ENCODE data around the gene COL13A1. TPM values are rescaled to one million over a fixed set of nuclear protein-coding genes. Genes with fewer than 3 reads are reported as not detected.

COL13A1 gene
- total and polyA plus RNA-seq, 2 of the 8 experiments (the other 6 are each of a cell fraction or from before 2014, with no cell fraction given): 2.6 to 5.2 TPM

GRCh38 chr10:69792341-69792740 is 9.4 kb upstream of the COL13A1 start:
- no peaks in the 10 kb centered on the region; a peak in 1 of 7 replicates for H3K27me3 ChIP-seq (replicated peaks in 1 of 4; ENCODE audit: control insufficient read depth in 3 of 4, extremely low read depth in 1 of 4, insufficient read depth in 3 of 4, low read length in 3 of 4)
- H3K4me2 ChIP-seq (ENCODE audit: insufficient read depth in 1 of 2, low read depth in 2 of 2, low read length in 2 of 2): no peak overlapping the region
- H2BK120ac ChIP-seq (replicated peaks; ENCODE audit: low read depth, low read length): no peak overlapping the region
- FAIRE-seq (no peak), DNase-seq (ENCODE audit: low read depth in 1 of 2, low spot score in 2 of 2) (no peak)
- H3K23me2 ChIP-seq (ENCODE audit: low read depth, low read length): peaks cover 8% of the 10 kb centered on the region; the same call in 1 of the 2 replicates
- no peak overlapping the region for H4K91ac ChIP-seq (replicated peaks; ENCODE audit: insufficient read length, low read length)
- H3K56ac ChIP-seq (replicated peaks; ENCODE audit: insufficient read length, low read depth, low read length): no peak overlapping the region
- no peak overlapping the region for H2BK5ac ChIP-seq (ENCODE audit: low read depth, low read length)
- no peak overlapping the region for H3K27ac ChIP-seq (ENCODE audit: low read depth, low read length)
- H3K36me3 ChIP-seq (ENCODE audit: control insufficient read depth in 2 of 4, insufficient read depth in 4 of 4, low read length in 3 of 4): no peaks in the 10 kb centered on the region
- H3K14ac ChIP-seq (ENCODE audit: insufficient read length): no peak overlapping the region
- H2BK20ac ChIP-seq (ENCODE audit: low read length): no peak overlapping the region
- 76% methylated on average over 1 of the region's 1 CpG; no CpG with 5 or more reads in 1 of the 2 experiments for WGBS, 2 experiments (ENCODE audit: extremely low coverage in 1 of 2, insufficient coverage in 1 of 2, insufficient read length in 1 of 2, insufficient replicate concordance in 2 of 2, low coverage in 1 of 2, low lambda C conversion rate in 2 of 2, missing lambda C conversion rate in 1 of 2)
- H3K4ac ChIP-seq (replicated peaks; ENCODE audit: insufficient read length, low read depth, low read length): no peak overlapping the region
- no peak overlapping the region for H3K18ac ChIP-seq (ENCODE audit: extremely low read depth, low read length)
- H2AFZ ChIP-seq (ENCODE audit: low read length): no peak overlapping the region
- H4K20me1 ChIP-seq (replicated peaks in 1 of 2; ENCODE audit: control insufficient read depth in 1 of 2, insufficient read depth in 2 of 2, low read length in 2 of 2): no peaks in the 10 kb centered on the region
- peaks cover 0 to 3% (median 0%) of the 10 kb centered on the region in 4 experiments; a peak in 1 of 7 replicates for H3K4me1 ChIP-seq (replicated peaks in 1 of 4; ENCODE audit: control insufficient read depth in 3 of 4, insufficient read depth in 4 of 4, low read length in 3 of 4)
- H3K4me3 ChIP-seq (ENCODE audit: extremely low read depth in 1 of 4, insufficient read depth in 2 of 4, low read depth in 3 of 4, low read length in 4 of 4): no peak overlapping the region
- ChIA-PET POLR2A (ENCODE audit: partially characterized antibody) (no interaction called here), CTCF (ENCODE audit: partially characterized antibody) (interaction anchor here (0.8 to 41.3 kb wide), 15 partner anchors 10 to 169 kb away, joined by 3 to 958 read pairs (median 4); partner anchors contain the start of gene COL13A1)
- H3K9ac ChIP-seq (replicated peaks in 1 of 4; ENCODE audit: extremely low read depth in 1 of 4, low read depth in 3 of 4, low read length in 3 of 4): no peak overlapping the region
- peaks cover 4 to 10% of the 10 kb centered on the region in 2 experiments; a peak in 2 of 4 replicates for H3K9me3 ChIP-seq (ENCODE audit: insufficient read depth in 2 of 2, low read depth in 1 of 2, low read length in 1 of 2)
- H3K79me2 ChIP-seq (ENCODE audit: control insufficient read depth in 1 of 2, insufficient read depth in 2 of 2, low read length in 2 of 2): no peaks in the 10 kb centered on the region
- H4K8ac ChIP-seq (ENCODE audit: extremely low read depth, insufficient read depth, low read length): no peak overlapping the region
- H2AK5ac ChIP-seq (ENCODE audit: low read depth, low read length): no peak overlapping the region
- H4K5ac ChIP-seq (ENCODE audit: insufficient read length, low read depth, low read length): no peak overlapping the region
- TF ChIP-seq KDM1A (IDR thresholded peaks at IDR 0.05; ENCODE audit: borderline replicate concordance, low read length) (no peak), BCL11A (IDR thresholded peaks at IDR 0.05; ENCODE audit: low read depth in 2 of 2, low read length in 2 of 2) (no peak), SRF (IDR thresholded peaks at IDR 0.05; ENCODE audit: low read depth, low read length) (no peak), NANOG (IDR thresholded peaks at IDR 0.05; ENCODE audit: insufficient read depth, low read depth, low read length, poor library complexity, severe bottlenecking) (no peak), CREB1 (IDR thresholded peaks at IDR 0.05) (no peak), POLR2A (IDR thresholded peaks at IDR 0.05; ENCODE audit: control extremely low read depth in 1 of 2, low read depth in 2 of 2, low read length in 2 of 2) (no peak), E2F6 (IDR thresholded peaks at IDR 0.05) (no peak), NRF1 (IDR thresholded peaks at IDR 0.05; ENCODE audit: low read depth, low read length) (no peak), KDM4A (IDR thresholded peaks at IDR 0.05; ENCODE audit: low read depth, low read length, severe bottlenecking) (no peak), CBX5 (IDR thresholded peaks at IDR 0.05; ENCODE audit: low read depth, low read length) (no peak), TAF1 (IDR thresholded peaks at IDR 0.05; ENCODE audit: low read depth, low read length) (no peak)
- no peak overlapping the region for H3K23ac ChIP-seq (ENCODE audit: insufficient read length)
- no peak overlapping the region for H2BK12ac ChIP-seq (ENCODE audit: low read depth, low read length)
- H3K79me1 ChIP-seq (ENCODE audit: low read depth, low read length): no peaks in the 10 kb centered on the region
- H2BK15ac ChIP-seq (ENCODE audit: low read length): no peak overlapping the region

Measured in H1 (cell line).